Measurements from ENCODE around the gene TNNI3.
"Not testable (repeated sequence)": the region's sequence is repeated elsewhere in the genome, so short reads cannot be mapped to it uniquely, and the experiment has no call there.

TNNI3 gene

GRCh38 chr19:55111238-55111831 lies 46.2 kb downstream of the TNNI3 start:
- no peak for DNase-seq

GRCh38 chr19:55109527-55110291 lies 47.8 kb downstream of the TNNI3 start:
- DNase-seq = no peak

- DNase-seq = not testable (repeated sequence)
Observed at GRCh38 chr19:55107252-55107651, 50.3 kb downstream of the TNNI3 start.

GRCh38 chr19:55106591-55106990 lies 50.9 kb downstream of the TNNI3 start:
- DNase-seq = no peak

GRCh38 chr19:55105237-55105636 lies 52.3 kb downstream of the TNNI3 start:
- DNase-seq = no peak

GRCh38 chr19:55103190-55103589 lies 54.3 kb downstream of the TNNI3 start:
- no peak for DNase-seq

All from stimulated activated CD8-positive, alpha-beta memory T cell treated with anti-CD3 and anti-CD28 coated beads, Interleukin-4, amount 100 ng/mL, for 48 hours (primary cell).